Measurements from ENCODE around the gene PER3. TPM values are rescaled to one million over a fixed set of nuclear protein-coding genes. Genes with fewer than 3 reads are reported as not detected.

Gene PER3
- total RNA-seq, 1 experiment from 2014 or later, result 9.0 TPM

DNA sequence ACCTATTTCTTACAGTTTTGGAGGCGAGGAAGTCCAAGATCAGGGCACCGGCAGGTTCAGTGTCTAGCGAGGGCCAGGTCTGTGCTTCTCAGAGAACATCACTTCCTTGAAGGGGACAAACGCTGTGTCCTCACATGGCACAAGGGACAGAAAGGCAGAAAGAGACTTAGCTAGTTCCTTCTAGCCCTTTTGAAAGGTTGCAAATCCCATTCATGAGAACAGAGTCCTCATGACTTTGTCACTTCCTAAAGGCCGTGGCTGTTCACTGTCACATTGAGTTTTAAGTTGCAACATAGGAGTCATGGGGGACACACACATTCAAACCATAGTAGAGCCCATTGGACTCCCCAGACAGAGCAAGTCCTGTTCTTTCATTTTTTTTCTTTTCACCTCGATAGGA is 27.4 kb downstream of the PER3 start:
- H3K4me3 Mint-ChIP-seq, result no peak overlapping the region
- Histone ChIP-seq H2BK20ac (ENCODE audit: low read depth, low read length, poor library complexity, severe bottlenecking) (no peak overlapping the region), H3K4me1 (ENCODE audit: insufficient read depth, low read length) (no peaks in the 10 kb centered on the region), H3K9ac (ENCODE audit: extremely low read depth, insufficient read length, low read length) (no peak overlapping the region), H3K18ac (ENCODE audit: insufficient read length, low read depth, low read length) (no peak overlapping the region), H3T11ph (ENCODE audit: low read length) (no peak overlapping the region), H2BK120ac (ENCODE audit: low read depth, low read length, poor library complexity, severe bottlenecking) (no peak overlapping the region), H2BK12ac (ENCODE audit: insufficient read length, low read depth, low read length) (no peak overlapping the region), H3K79me1 (ENCODE audit: insufficient read depth, low read depth, low read length, poor library complexity, severe bottlenecking) (no peaks in the 10 kb centered on the region), H3K23ac (ENCODE audit: insufficient read length, low read depth, low read length) (no peak overlapping the region), H3K56ac (ENCODE audit: insufficient read length, low read depth, low read length) (no peak overlapping the region), H3K27ac (ENCODE audit: insufficient read length, low read depth, low read length) (no peak overlapping the region), H2AK5ac (ENCODE audit: insufficient read length, low read length) (no peak overlapping the region), H4K5ac (ENCODE audit: insufficient read length, low read depth, low read length) (no peak overlapping the region), H3K4me2 (ENCODE audit: insufficient read depth, insufficient read length, low read length) (no peak overlapping the region), H3K79me2 (ENCODE audit: insufficient read depth, low read length) (no peaks in the 10 kb centered on the region), H2BK5ac (ENCODE audit: insufficient read length, low read length) (no peak overlapping the region), H4K91ac (ENCODE audit: insufficient read length, low read depth, low read length) (no peak overlapping the region), H3K27me3 (ENCODE audit: insufficient read depth, low read length) (no peaks in the 10 kb centered on the region), H3K9me3 (ENCODE audit: control insufficient read depth, low read depth, low read length) (peaks cover 11% of the 10 kb centered on the region), H4K8ac (replicated peaks; ENCODE audit: insufficient read length, low read depth, low read length) (no peak overlapping the region), H2BK15ac (ENCODE audit: low read depth, low read length) (no peak overlapping the region), H2AFZ (ENCODE audit: low read length) (no peak overlapping the region), H3K4ac (ENCODE audit: low read depth, low read length) (no peak overlapping the region), H4K20me1 (ENCODE audit: control insufficient read depth, insufficient read depth, insufficient read length) (no peaks in the 10 kb centered on the region), H3K14ac (ENCODE audit: insufficient read depth, low read length) (no peak overlapping the region), H3K23me2 (ENCODE audit: insufficient read length, low read depth, low read length, poor library complexity, severe bottlenecking) (no peaks in the 10 kb centered on the region)
- TF ChIP-seq, protein P1, sequence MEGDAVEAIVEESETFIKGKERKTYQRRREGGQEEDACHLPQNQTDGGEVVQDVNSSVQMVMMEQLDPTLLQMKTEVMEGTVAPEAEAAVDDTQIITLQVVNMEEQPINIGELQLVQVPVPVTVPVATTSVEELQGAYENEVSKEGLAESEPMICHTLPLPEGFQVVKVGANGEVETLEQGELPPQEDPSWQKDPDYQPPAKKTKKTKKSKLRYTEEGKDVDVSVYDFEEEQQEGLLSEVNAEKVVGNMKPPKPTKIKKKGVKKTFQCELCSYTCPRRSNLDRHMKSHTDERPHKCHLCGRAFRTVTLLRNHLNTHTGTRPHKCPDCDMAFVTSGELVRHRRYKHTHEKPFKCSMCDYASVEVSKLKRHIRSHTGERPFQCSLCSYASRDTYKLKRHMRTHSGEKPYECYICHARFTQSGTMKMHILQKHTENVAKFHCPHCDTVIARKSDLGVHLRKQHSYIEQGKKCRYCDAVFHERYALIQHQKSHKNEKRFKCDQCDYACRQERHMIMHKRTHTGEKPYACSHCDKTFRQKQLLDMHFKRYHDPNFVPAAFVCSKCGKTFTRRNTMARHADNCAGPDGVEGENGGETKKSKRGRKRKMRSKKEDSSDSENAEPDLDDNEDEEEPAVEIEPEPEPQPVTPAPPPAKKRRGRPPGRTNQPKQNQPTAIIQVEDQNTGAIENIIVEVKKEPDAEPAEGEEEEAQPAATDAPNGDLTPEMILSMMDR (conservative IDR thresholded peaks at IDR 0.05), result no peak
- no peak overlapping the region for H3K27ac Mint-ChIP-seq
- peaks cover 30 to 37% (median 32%) of the 10 kb centered on the region in 3 experiments for H3K36me3 Mint-ChIP-seq (ENCODE audit: insufficient read depth in 1 of 3, low read depth in 3 of 3)
- H3K4me1 Mint-ChIP-seq, result no peaks in the 10 kb centered on the region
- DNase-seq, result no peak
- peaks cover 17 to 19% of the 10 kb centered on the region in 2 experiments for H3K9me3 Mint-ChIP-seq
- no CpG with 5 or more reads among the region's 6 CpGs for WGBS (ENCODE audit: extremely low coverage, insufficient read length, low lambda C conversion rate)
- no peaks in the 10 kb centered on the region; the same call in 1 of the 2 replicates for H3K27me3 Mint-ChIP-seq (ENCODE audit: low read depth)

Data from H9 (cell line).